GM23248 (cell line): ENCODE measurements around the gene NSUN7. TPM values are rescaled to one million over a fixed set of nuclear protein-coding genes. Genes with fewer than 3 reads are reported as not detected.

Experiments used
- DNase-seq: peaks from one replicate; pipeline ENCODE4 v3.0.0-alpha.2; 2015
- H2AFZ ChIP-seq: fragments of 200-600 bp; sonication (generic); 2 replicates; pipeline ENCODE4 v1.6.1; 2016; ENCODE audit warnings: antibody characterized with exemption
- H3F3A ChIP-seq: fragments of 200-600 bp; sonication (generic); 2 replicates; pipeline ENCODE4 v1.6.1; 2016; ENCODE audit warnings: mild to moderate bottlenecking, antibody characterized with exemption, mixed run types; ENCODE audit not compliant: insufficient read depth
- H3K27ac ChIP-seq: fragments of 200-600 bp; sonication (generic); 2 replicates; pipeline ENCODE4 v1.5.1; 2016; ENCODE audit warnings: mild to moderate bottlenecking
- H3K27me3 ChIP-seq: fragments of 200-600 bp; sonication (generic); replicated peaks from 2 replicates; pipeline ENCODE4 v1.6.1; 2016; ENCODE audit warnings: mild to moderate bottlenecking; ENCODE audit not compliant: insufficient read depth
- H3K36me3 ChIP-seq: fragments of 200-600 bp; sonication (generic); 2 replicates; pipeline ENCODE4 v1.6.1; 2016; ENCODE audit warnings: low read depth, mild to moderate bottlenecking
- H3K4me1 ChIP-seq: fragments of 200-600 bp; sonication (generic); 2 replicates; pipeline ENCODE4 v1.6.1; 2016; ENCODE audit warnings: mild to moderate bottlenecking; ENCODE audit not compliant: insufficient read depth
- H3K4me2 ChIP-seq: fragments of 200-600 bp; sonication (generic); one replicate; pipeline ENCODE4 v1.6.1; 2016; ENCODE audit warnings: mild to moderate bottlenecking; ENCODE audit not compliant: unreplicated experiment
- H3K4me3 ChIP-seq: fragments of 200-600 bp; sonication (generic); 2 replicates; pipeline ENCODE4 v1.5.1; 2016; ENCODE audit warnings: mild to moderate bottlenecking
- H3K79me2 ChIP-seq: fragments of 200-600 bp; sonication (generic); 2 replicates; pipeline ENCODE4 v1.6.1; 2016; ENCODE audit warnings: mild to moderate bottlenecking; ENCODE audit not compliant: insufficient read depth
- H3K9ac ChIP-seq: fragments of 200-600 bp; sonication (generic); 2 replicates; pipeline ENCODE4 v1.6.1; 2016; ENCODE audit warnings: mild to moderate bottlenecking
- H3K9me2 ChIP-seq: fragments of 200-600 bp; sonication (generic); 2 replicates; pipeline ENCODE4 v1.6.1; 2016; ENCODE audit warnings: mixed run types, mild to moderate bottlenecking, moderate library complexity; ENCODE audit not compliant: insufficient read depth
- H3K9me3 ChIP-seq: fragments of 200-600 bp; sonication (generic); one replicate; pipeline ENCODE4 v1.6.1; 2017; ENCODE audit warnings: low read depth
- H4K20me1 ChIP-seq: fragments of 200-600 bp; sonication (generic); 2 replicates; pipeline ENCODE4 v1.6.0; 2016; ENCODE audit not compliant: insufficient read depth
- EZH2 ChIP-seq: fragments of 200-600 bp; sonication (generic); IDR thresholded peaks from 2 replicates; pipeline ENCODE4 v1.6.1; 2018; ENCODE audit warnings: antibody characterized with exemption, mild to moderate bottlenecking; ENCODE audit not compliant: insufficient read depth, poor library complexity, severe bottlenecking
- EZH2phosphoT487 ChIP-seq: fragments of 200-600 bp; sonication (generic); IDR thresholded peaks from 2 replicates; pipeline ENCODE4 v1.6.1; 2018; ENCODE audit warnings: antibody characterized with exemption, moderate library complexity, mild to moderate bottlenecking, low read depth; ENCODE audit not compliant: insufficient read depth
- WGBS, 2 experiments: methylation state at CpG; one replicate each; pipeline ENCODE4 v1.1.6; 2015 to 2017; ENCODE audit warnings: low lambda C conversion rate in 2 of 2, low coverage in 1 of 2; ENCODE audit errors: missing lambda C conversion rate in 2 of 2; 5-methylcytosine and 5-hydroxymethylcytosine counted together
- in situ Hi-C: fragments of 300-500 bp; cut with MboI; formaldehyde crosslinking; loops from 2 replicates; pipeline ENCODE4 v1.15.0; 2020
- polyA plus RNA-seq: library from polyadenylated mRNA; unstranded; fragments of >200 nt; fragmentation: Nextera tagmentation; extraction: Ambion mirVana; gene quantifications from 2 replicates; pipeline ENCODE4 v1.2.1, GENCODE V29; 2016
- total RNA-seq: library from RNA; depleted of rRNA; stranded (reverse); fragments of >200 nt; shearing (Covaris generic); gene quantifications from 2 replicates; pipeline ENCODE4 v1.2.3, GENCODE V29; 2014

Gene NSUN7
- total and polyA plus RNA-seq, 2 experiments from 2014 or later: 0.05 TPM; not detected in 1

DNA sequence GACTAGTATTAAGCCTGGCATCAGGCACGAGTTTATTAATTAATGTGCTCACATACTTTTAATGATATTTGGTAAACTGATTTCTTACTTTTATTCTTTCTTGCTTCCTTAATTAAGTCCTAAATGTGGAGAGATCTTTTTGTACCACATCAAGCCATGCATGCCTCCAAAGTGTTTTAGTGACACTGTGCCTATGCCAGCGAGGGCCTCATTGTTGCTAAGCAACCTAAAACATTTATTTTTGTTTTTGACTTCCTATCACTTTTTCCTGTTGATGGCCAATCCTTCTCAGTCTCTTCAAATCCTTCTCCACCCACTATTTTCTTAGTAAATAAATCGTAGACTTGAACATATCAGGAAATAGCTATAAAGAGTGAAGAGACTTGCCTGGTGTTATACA, 5.5 kb upstream of the NSUN7 start:
- WGBS, 2 experiments: 36 to 40% methylated on average over 3 of the region's 3 CpGs
- H3K79me2 ChIP-seq: no peaks in the 10 kb centered on the region
- no peaks in the 10 kb centered on the region for H4K20me1 ChIP-seq
- no peaks in the 10 kb centered on the region for H3K9me2 ChIP-seq
- DNase-seq: no peak
- TF ChIP-seq EZH2: no peak
- no peak for TF ChIP-seq EZH2phosphoT487
- H3K27ac ChIP-seq: no peak overlapping the region
- in situ Hi-C loops: loop anchor here (25.0 kb wide), 1 partner anchor 107 kb away; the partner anchor contains the start of gene RBM47
- H3K4me2 ChIP-seq: no peak overlapping the region
- H3K4me3 ChIP-seq: no peak overlapping the region
- H3K9ac ChIP-seq: no peak overlapping the region
- H3K9me3 ChIP-seq: no peaks in the 10 kb centered on the region
- no peaks in the 10 kb centered on the region for H3K36me3 ChIP-seq
- no peaks in the 10 kb centered on the region for H3F3A ChIP-seq
- H3K27me3 ChIP-seq: no peaks in the 10 kb centered on the region
- H2AFZ ChIP-seq: no peak overlapping the region
- no peaks in the 10 kb centered on the region for H3K4me1 ChIP-seq

DNA sequence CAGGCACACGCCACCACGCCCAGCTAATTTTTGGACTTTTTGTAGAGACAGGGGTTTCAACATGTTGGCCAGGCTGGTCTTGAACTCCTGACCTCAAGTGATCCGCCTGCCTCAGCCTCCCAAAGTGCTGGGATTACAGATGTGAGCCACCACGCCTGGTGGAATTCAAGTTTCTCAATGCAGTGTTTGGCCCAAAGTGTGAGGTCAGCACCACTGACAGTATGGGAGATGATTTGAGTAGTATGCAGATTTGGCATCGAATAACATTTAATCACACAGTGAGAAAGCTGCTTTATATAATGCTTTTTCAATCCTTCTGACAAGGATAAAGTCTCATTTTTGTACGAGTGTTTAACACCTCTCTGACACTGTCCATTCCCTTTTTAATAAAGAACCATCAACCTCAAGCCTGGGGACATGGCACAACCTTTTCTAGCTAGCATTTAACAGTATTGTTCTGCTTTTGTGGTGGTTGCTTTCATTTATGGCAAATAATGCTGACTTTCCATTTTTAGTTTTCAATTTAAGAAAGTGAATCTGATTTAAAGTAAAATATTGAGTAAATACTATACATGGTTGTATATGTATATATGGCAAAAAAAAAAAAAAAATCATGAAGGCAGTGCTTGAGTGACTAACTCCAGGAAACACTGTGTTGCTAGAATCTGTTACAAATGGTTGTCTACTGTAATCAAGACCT, 4.3 kb upstream of the NSUN7 start:
- Histone ChIP-seq H3K79me2 (no peaks in the 10 kb centered on the region), H3F3A (no peaks in the 10 kb centered on the region), H3K27me3 (peaks cover 12% of the 10 kb centered on the region), H2AFZ (no peak overlapping the region), H3K36me3 (no peaks in the 10 kb centered on the region), H3K27ac (no peak overlapping the region), H3K4me2 (no peak overlapping the region), H3K9ac (no peak overlapping the region), H3K4me3 (no peak overlapping the region), H3K9me2 (no peaks in the 10 kb centered on the region), H3K4me1 (no peaks in the 10 kb centered on the region), H4K20me1 (no peaks in the 10 kb centered on the region), H3K9me3 (no peaks in the 10 kb centered on the region)
- DNase-seq: no peak
- TF ChIP-seq EZH2 (no peak), EZH2phosphoT487 (no peak)
- in situ Hi-C loops: loop anchor here (25.0 kb wide), 1 partner anchor 108 kb away; the partner anchor contains the start of gene RBM47
- WGBS, 2 experiments: 67 to 73% methylated on average over 6 of the region's 6 CpGs

DNA sequence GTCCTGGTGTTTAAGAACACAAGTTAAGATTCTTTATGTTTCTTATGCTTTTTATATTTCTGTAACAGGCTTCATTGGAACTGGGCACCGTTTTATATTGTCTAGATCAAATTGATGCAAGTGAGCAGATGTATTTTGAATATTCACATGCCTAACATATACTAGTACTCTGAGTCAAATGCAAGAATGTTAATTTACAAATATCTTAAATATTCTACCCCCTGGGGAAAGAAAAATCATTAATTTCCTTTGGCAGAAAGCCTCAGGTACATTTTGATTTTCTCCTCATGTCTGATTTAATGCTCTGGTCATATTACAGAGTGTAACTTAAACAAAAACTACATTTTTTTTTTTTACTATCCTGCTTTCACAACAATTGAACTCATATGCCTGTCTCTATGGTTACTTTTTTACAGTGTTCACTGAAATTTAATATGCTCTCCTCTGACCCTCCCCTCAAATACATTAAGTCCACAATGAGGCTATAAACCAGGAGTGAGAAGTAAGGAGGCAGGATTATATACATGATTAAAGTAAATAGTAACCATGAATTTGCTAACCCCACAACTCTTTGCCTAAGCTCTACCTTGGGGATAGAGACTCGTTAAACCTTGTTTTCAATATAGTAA, 2.4 kb upstream of the NSUN7 start:
- no peak overlapping the region for H3K4me3 ChIP-seq
- TF ChIP-seq EZH2 (no peak), EZH2phosphoT487 (no peak)
- H3K4me2 ChIP-seq: no peak overlapping the region
- 69 to 81% methylated on average over 2 of the region's 2 CpGs for WGBS, 2 experiments
- in situ Hi-C loops: loop anchor here (25.0 kb wide), 1 partner anchor 110 kb away; the partner anchor contains the start of gene RBM47
- no peaks in the 10 kb centered on the region for H3K4me1 ChIP-seq
- H3K9me2 ChIP-seq: no peaks in the 10 kb centered on the region
- no peaks in the 10 kb centered on the region for H3F3A ChIP-seq
- H3K36me3 ChIP-seq: no peaks in the 10 kb centered on the region
- no peaks in the 10 kb centered on the region for H3K9me3 ChIP-seq
- H3K27me3 ChIP-seq: peaks cover 25% of the 10 kb centered on the region
- DNase-seq: no peak
- no peaks in the 10 kb centered on the region for H3K79me2 ChIP-seq
- H3K9ac ChIP-seq: no peak overlapping the region
- no peak overlapping the region for H2AFZ ChIP-seq
- no peaks in the 10 kb centered on the region for H4K20me1 ChIP-seq
- H3K27ac ChIP-seq: no peak overlapping the region

DNA sequence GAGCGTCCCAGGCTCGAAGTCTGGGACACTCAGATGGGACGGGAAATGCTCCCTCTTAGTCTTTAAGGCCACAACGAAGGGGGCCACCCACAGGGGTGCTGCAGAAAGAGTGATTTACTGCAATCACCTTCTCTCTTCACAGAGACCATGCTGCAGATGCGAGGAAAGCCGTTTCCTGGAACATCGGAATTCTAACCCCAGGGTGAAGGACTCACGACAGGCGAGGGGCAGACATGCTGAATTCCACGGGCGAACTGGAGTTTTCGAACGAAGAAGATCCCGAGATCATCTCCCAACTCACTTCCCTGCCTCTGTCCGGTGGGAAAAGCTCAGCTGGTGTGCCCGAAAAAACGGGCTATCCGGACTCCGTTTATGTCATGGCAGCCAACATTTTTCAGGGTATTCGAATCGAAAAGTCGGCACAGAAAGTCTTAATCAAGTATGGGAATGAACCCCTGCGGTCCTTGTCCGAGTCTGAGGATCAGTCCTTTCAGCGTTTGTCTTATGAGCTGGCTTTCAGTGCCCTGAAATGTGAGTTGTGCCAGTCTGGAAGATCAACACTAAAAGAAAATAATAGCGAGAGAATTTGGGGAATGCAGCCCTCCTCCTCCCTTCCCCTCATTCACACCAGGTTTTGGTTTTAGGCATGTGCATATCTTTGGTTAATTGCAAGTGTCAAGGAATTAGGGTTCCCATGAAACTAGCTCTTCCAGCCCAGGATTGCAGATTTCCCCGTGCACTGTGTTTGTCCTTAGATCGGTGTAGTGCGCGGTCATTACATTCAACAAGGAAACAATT, 905 bp downstream of the NSUN7 start:
- Histone ChIP-seq H3F3A (no peaks in the 10 kb centered on the region), H3K9ac (peak overlapping the region; percentile 20; the same call in 1 of the 2 replicates), H3K79me2 (no peaks in the 10 kb centered on the region), H4K20me1 (no peaks in the 10 kb centered on the region), H3K4me1 (no peaks in the 10 kb centered on the region), H3K9me2 (no peaks in the 10 kb centered on the region), H3K9me3 (no peaks in the 10 kb centered on the region), H2AFZ (peak overlapping the region; percentile 82), H3K4me3 (peak overlapping the region; percentile 64), H3K36me3 (no peaks in the 10 kb centered on the region), H3K27me3 (peaks cover 31% of the 10 kb centered on the region), H3K4me2 (peak overlapping the region; percentile 72), H3K27ac (no peak overlapping the region)
- in situ Hi-C loops: no loop called here
- DNase-seq: peak; percentile 35
- 14% methylated on average over 30 of the region's 30 CpGs for WGBS, 2 experiments
- TF ChIP-seq EZH2: peak; percentile 85
- TF ChIP-seq EZH2phosphoT487: no peak
